Activated T-cell treated with anti-CD3 and anti-CD28 coated beads, Interleukin-2, amount 50 U/mL, for 72 hours (primary cell): Measurements from ENCODE around the gene MEIS2. TPM values are rescaled to one million over a fixed set of nuclear protein-coding genes. Genes with fewer than 3 reads are reported as not detected.

ENCODE experiments used
- ATAC-seq, 2 donors: fragments of 150-1000 bp; cut with Tn5 transposase; replicated peaks in 1 of 2; 2 replicates each; pipeline ENCODE4 v1.10.0; 2021; ENCODE audit warnings: moderate library complexity in 2 of 2, mild to moderate bottlenecking in 1 of 2
- DNase-seq, 2 donors: peaks; one replicate each; pipeline ENCODE4 v3.0.0; 2021 to 2022; ENCODE audit warnings: mixed read lengths in 1 of 2
- H3K27ac Mint-ChIP-seq: one replicate; pipeline ENCODE4 v1.8.0; 2022; ENCODE audit warnings: mild to moderate bottlenecking, moderate library complexity, mixed read lengths
- H3K27me3 Mint-ChIP-seq: one replicate; pipeline ENCODE4 v1.8.0; 2022; ENCODE audit warnings: low read depth, mixed read lengths
- H3K36me3 Mint-ChIP-seq, 2 donors: one replicate each; pipeline ENCODE4 v1.8.0; 2022; ENCODE audit warnings: mixed read lengths in 2 of 2, mild to moderate bottlenecking in 1 of 2; ENCODE audit not compliant: insufficient read depth in 2 of 2
- H3K4me1 Mint-ChIP-seq: one replicate; pipeline ENCODE4 v1.8.0; 2022; ENCODE audit warnings: low read depth, mixed read lengths
- H3K4me3 Mint-ChIP-seq, 2 donors: one replicate each; pipeline ENCODE4 v1.8.0; 2022; ENCODE audit warnings: mild to moderate bottlenecking in 2 of 2, mixed read lengths in 2 of 2, moderate library complexity in 2 of 2
- H3K9me3 Mint-ChIP-seq, 2 donors: one replicate each; pipeline ENCODE4 v1.8.0; 2022; ENCODE audit warnings: mixed read lengths in 2 of 2
- total RNA-seq, 2 donors: library from RNA; stranded (reverse); gene quantifications; one replicate each; pipeline ENCODE4 v1.2.3, GENCODE V29; 2022

The MEIS2 gene
- total RNA-seq, 2 donors from 2014 or later = 0.19 TPM; not detected in 1

DNA sequence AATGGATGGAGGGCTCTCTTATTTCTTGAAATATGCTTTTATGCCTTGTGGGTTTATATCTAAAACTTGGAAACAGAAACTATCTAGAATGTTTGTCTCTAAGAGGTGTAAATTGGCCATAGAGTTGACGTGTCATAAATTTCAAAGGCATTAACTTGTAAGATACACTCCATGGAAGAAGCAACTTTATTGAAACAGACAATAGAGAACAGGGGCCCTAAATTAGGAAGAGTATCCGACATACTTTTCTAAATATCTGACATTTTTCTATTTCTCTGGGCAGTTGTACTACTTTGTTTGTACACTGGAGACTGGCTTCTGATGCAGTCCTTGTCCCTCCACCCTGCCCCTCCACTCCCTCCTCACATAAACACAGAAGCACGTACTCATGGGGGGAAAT, 50.0 kb downstream of the MEIS2 start:
- no peak for DNase-seq
- no peaks in the 10 kb centered on the region for H3K27me3 Mint-ChIP-seq
- H3K27ac Mint-ChIP-seq = no peak overlapping the region
- H3K4me1 Mint-ChIP-seq = no peaks in the 10 kb centered on the region
- no peak overlapping the region for H3K4me3 Mint-ChIP-seq
- peaks cover 0 to 4% of the 10 kb centered on the region in 2 donors for H3K9me3 Mint-ChIP-seq
- H3K36me3 Mint-ChIP-seq = no peaks in the 10 kb centered on the region
- no peak for ATAC-seq

DNA sequence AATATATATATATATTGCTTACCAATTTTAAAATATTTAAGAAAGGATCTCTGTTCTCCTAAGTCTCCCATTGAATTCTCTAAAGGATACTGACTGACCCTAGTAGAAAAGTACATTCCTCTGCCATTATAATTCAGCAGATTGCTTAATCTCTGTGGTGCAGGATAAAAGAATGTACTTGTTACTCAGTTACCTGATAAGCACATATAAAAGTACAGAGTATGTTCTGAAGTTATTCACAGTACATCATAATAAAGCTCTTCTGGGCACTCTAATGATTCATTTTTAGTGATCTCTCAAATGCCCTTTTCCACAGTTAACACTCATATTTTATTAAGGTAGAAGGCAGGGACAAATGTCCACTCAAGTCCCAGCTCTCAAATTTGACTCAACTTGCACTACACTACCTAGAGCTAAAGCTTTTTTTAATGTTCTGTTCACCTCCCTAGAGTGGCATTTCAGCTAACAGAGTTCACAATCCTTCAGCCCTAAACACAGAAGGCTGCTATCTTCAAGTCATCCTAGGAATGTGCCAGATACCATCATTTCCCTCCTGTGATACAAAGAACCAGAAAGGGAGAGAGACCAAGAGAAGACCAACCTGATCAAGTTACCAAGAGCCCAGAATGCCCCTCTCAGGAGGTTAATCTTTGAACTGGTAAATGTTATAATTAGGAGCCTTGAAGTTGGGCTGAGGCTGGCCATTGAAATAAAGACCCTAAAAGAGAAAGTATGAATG, 53.3 kb downstream of the MEIS2 start:
- H3K27me3 Mint-ChIP-seq = no peaks in the 10 kb centered on the region
- H3K4me1 Mint-ChIP-seq = no peaks in the 10 kb centered on the region
- H3K36me3 Mint-ChIP-seq = no peaks in the 10 kb centered on the region
- no peak for DNase-seq
- ATAC-seq = no peak
- H3K27ac Mint-ChIP-seq = no peak overlapping the region
- no peak overlapping the region for H3K4me3 Mint-ChIP-seq
- H3K9me3 Mint-ChIP-seq = peaks cover 0 to 1% of the 10 kb centered on the region in 2 donors

DNA sequence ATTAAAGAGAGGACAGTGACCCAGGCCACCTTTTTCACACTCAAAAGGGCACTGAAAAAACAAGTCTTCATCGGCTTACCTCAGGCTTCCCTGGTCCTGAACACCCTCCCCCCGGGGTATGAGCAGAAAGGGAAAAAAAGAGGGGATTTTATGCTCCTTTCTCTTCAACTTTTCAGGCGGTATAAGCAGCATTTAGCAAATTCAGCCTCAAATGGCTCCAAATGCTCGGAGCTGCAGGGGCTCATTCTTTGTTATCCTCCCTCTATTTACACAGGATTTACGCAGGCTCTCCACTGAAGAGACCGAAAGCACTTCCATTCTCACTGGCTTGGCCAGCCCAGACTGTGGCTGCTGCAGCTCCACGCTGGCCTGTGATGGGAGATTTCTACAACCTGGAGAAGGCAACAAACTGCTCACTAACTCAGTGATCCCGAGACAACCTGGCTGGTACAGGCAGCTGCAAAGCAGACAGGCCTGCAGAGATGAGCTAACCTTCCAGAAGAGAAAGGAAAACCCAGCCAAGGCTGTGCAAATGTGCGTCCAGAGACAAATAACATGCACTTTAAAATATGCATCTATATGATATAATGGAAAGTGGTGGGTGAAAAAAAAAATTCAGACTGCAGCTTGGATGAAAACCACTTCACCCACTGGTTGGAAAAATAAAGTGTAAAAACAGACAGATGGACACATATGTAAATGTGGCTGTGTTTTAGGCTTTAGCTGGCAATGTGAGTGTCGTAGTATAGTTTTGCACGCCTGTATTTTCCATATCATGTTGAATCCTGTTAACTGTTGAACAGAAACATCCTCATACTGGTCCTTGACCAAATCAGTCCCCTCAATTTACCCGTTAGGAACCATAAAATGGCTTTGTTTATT, 54.2 kb downstream of the MEIS2 start:
- Mint-ChIP-seq H3K27ac (no peak overlapping the region), H3K4me3 (no peak overlapping the region), H3K27me3 (no peaks in the 10 kb centered on the region), H3K36me3 (no peaks in the 10 kb centered on the region), H3K4me1 (no peaks in the 10 kb centered on the region), H3K9me3 (no peaks in the 10 kb centered on the region)
- no peak for DNase-seq
- ATAC-seq = no peak

DNA sequence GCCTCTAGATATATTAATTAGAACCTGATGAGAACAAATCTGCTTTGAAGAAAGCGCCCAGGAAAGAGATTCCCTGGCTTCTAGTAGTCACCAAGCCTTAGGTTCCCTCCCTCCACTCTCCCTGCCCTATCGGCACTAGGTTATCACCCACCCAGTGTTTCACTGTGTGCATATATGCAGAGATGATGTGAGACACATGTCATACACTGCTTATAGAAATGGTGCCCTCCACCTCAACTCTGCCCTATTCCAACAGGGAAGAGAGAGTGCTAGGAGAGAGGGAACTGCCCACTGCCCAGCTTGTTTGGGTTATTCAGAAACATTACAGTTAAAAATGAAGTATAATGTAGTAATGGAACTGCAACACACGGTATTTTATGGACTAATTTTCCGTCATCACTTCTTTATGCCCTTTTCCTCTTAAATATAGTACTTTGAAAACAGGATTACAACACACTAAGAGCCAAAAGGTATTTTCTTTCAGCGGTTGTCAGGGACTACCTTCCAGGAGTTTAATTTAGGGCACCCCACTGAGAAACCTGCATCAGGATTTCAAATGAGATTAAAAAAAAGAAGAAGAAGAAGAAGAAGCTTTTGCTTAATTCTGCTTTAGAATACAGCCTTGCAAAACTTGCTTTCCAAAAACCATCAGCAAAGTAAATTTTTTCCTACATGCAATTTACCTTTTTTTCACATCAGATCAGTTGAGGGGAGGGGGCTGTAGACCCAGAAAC, 55.3 kb downstream of the MEIS2 start:
- no peak overlapping the region for H3K4me3 Mint-ChIP-seq
- H3K4me1 Mint-ChIP-seq = no peaks in the 10 kb centered on the region
- no peaks in the 10 kb centered on the region for H3K36me3 Mint-ChIP-seq
- ATAC-seq (no peak), DNase-seq (no peak)
- no peaks in the 10 kb centered on the region for H3K9me3 Mint-ChIP-seq
- no peaks in the 10 kb centered on the region for H3K27me3 Mint-ChIP-seq
- H3K27ac Mint-ChIP-seq = no peak overlapping the region

DNA sequence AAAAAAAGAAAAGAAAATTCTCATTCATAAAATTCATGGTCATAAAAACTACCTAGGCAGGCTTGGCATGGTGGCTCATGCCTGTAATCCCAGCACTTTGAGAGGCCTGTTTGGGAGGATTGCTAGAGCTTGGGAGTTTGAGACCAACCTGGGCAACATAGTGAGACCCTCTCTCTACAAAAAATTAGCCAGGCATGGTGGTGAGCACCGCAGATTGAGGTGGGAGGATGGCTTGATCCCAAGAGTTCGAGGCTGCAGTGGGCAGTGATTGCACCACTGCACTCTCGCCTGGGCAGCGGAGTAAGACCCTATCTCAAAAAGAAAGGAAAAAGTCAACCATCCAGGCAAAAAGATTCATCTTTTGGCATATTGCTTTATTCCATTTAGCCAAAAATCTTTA, 58.5 kb downstream of the MEIS2 start:
- Mint-ChIP-seq H3K36me3 (no peaks in the 10 kb centered on the region), H3K4me1 (no peaks in the 10 kb centered on the region), H3K27ac (no peak overlapping the region), H3K27me3 (no peaks in the 10 kb centered on the region), H3K9me3 (no peaks in the 10 kb centered on the region), H3K4me3 (no peak overlapping the region)
- no peak for DNase-seq
- ATAC-seq = no peak

DNA sequence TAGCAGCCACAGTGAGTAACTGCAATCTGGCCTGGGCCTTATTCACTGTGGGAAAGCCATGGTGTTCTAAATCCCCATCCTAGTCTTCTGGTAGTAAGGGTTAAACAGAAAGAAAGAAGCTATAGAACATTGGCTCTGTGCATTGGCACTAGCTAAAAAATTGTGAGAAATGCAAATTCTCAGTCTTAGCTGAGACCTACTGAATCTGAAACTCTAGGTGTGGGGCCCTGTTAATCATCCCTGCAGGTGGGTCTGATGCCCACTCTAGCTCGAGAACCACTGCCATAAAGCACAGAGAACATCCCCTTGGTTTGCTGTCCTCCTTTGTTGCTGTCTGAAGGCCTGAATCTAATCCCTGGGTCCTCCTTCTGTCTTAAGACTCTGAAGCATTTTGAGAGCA, 59.3 kb downstream of the MEIS2 start:
- no peak overlapping the region for H3K27ac Mint-ChIP-seq
- ATAC-seq (no peak), DNase-seq (no peak)
- no peaks in the 10 kb centered on the region for H3K27me3 Mint-ChIP-seq
- H3K4me3 Mint-ChIP-seq = no peak overlapping the region
- no peaks in the 10 kb centered on the region for H3K36me3 Mint-ChIP-seq
- no peaks in the 10 kb centered on the region for H3K9me3 Mint-ChIP-seq
- H3K4me1 Mint-ChIP-seq = no peaks in the 10 kb centered on the region

DNA sequence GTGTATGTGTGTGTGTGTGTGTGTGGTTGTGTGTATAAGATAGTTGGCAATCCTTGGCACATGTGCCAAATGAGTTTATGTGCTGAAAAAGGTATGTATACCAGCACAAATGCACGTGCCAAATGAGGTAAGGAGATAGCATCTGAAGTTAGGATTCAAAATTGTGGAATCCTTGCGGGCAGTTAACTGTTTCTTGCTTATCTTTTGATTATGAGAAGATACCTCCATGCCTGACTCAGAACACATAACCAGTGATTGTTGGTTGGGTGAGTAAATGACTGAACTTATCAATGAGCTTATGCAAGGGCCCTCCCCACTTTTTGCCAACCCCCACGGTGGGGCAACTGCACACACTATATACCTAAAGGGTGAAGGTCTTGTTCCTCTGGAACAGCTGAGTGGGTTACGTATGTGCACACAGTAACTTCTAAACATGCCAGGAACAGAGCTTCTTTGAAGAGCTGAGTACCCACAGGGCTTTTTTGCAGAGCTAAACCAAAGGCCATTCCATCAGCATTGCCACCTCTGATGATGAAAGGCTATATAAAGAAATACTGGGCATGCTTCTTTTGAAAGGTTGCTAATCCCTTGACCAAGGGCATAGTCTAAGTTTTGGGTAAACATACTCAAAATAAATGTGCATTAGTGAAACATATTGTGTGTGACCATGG, 60.1 kb downstream of the MEIS2 start:
- no peak for DNase-seq
- Mint-ChIP-seq H3K4me1 (no peaks in the 10 kb centered on the region), H3K27me3 (no peaks in the 10 kb centered on the region), H3K36me3 (no peaks in the 10 kb centered on the region), H3K27ac (no peak overlapping the region), H3K4me3 (no peak overlapping the region), H3K9me3 (no peaks in the 10 kb centered on the region)
- no peak for ATAC-seq

DNA sequence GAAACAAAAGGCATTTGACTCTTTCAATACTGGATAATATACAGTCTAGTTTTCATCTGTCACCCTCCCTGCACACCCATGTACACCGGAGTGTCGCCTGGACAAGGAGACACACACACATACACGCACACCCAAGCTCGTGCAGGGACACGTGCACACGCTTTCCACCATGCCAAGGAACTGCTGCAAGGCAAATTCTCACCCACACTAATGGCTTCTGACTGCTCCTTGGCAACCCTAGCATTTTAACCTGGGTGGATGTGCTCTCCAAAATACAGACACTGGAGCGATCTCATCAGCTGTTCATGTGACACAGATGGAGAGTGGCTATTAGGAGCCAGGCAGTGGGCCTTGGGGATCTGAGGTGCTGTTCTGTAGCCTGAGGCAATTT, 61.6 kb downstream of the MEIS2 start:
- H3K36me3 Mint-ChIP-seq = no peaks in the 10 kb centered on the region
- H3K4me1 Mint-ChIP-seq = no peaks in the 10 kb centered on the region
- ATAC-seq (no peak), DNase-seq (no peak)
- no peak overlapping the region for H3K4me3 Mint-ChIP-seq
- H3K27me3 Mint-ChIP-seq = no peaks in the 10 kb centered on the region
- no peak overlapping the region for H3K27ac Mint-ChIP-seq
- H3K9me3 Mint-ChIP-seq = no peaks in the 10 kb centered on the region

DNA sequence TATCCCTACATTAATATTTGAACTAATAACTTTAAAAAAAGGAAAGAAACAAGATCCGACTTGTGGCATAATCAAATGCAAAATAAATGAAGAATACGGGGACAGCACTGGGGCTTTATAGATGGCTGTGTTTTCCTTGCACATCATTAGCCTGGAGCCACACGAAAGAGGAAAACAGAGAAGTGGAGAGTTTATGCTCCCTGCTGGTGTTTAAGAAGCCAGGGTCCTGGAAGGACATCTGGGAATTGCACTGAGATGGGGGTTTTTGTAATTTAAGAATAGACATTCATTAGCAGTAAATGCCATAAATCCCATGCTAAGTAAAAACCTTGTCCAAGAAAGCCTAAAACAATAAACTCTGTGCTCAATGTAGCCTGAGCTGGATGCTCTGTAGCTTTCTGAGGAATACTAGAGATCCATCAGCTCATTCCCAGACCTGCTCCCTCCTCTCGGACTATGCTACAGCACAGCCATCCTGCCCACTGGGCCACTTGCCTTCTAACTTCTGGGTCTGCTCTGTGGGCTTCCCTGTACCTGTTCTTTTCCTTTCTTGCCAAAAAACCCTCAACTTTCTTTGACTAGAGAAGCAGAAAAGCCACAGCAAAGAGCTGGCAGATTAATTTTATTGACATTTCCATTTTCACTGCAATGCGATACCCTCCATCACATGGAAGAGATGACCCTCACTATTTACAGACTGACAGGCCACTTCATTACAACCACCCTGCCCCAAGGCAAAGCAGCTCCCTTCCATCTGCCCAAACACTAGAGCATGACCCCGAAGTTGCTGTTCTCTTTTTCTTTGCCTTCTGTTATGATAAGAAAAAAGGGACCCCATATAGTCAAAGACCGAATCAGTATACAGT, 62.3 kb downstream of the MEIS2 start:
- Mint-ChIP-seq H3K9me3 (no peaks in the 10 kb centered on the region), H3K27ac (no peak overlapping the region), H3K27me3 (no peaks in the 10 kb centered on the region), H3K4me3 (no peak overlapping the region), H3K36me3 (no peaks in the 10 kb centered on the region), H3K4me1 (no peaks in the 10 kb centered on the region)
- DNase-seq (no peak), ATAC-seq (no peak)

DNA sequence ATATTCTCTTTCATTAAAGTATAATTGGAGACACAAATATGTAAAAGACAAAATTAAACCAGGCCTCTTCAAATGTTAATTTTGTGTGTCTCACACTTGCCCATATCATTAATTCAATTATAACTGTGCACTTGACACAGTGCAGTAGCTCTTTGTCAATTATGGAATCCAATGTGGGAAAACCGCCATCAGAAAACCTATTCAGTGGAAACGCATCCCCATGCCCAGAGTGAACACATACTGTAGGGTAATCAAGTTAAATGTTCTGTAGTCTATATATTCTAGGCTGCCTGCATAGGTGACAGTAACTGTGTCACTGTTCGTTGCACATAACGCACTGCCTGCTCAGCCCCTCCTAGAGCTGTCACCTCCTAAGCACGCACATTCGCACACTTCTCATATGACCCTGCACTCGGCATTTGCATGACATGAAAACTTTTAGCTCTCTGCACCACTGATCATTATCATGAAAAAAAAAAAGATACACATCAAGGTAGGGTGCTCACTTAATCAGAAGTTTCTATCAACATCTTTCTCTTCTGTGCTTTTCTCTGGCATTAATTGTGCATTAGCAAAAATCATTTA, 63.2 kb downstream of the MEIS2 start:
- ATAC-seq = no peak
- Mint-ChIP-seq H3K4me3 (no peak overlapping the region), H3K36me3 (no peaks in the 10 kb centered on the region), H3K27ac (no peak overlapping the region), H3K4me1 (no peaks in the 10 kb centered on the region), H3K27me3 (no peaks in the 10 kb centered on the region), H3K9me3 (no peaks in the 10 kb centered on the region)
- DNase-seq = no peak

DNA sequence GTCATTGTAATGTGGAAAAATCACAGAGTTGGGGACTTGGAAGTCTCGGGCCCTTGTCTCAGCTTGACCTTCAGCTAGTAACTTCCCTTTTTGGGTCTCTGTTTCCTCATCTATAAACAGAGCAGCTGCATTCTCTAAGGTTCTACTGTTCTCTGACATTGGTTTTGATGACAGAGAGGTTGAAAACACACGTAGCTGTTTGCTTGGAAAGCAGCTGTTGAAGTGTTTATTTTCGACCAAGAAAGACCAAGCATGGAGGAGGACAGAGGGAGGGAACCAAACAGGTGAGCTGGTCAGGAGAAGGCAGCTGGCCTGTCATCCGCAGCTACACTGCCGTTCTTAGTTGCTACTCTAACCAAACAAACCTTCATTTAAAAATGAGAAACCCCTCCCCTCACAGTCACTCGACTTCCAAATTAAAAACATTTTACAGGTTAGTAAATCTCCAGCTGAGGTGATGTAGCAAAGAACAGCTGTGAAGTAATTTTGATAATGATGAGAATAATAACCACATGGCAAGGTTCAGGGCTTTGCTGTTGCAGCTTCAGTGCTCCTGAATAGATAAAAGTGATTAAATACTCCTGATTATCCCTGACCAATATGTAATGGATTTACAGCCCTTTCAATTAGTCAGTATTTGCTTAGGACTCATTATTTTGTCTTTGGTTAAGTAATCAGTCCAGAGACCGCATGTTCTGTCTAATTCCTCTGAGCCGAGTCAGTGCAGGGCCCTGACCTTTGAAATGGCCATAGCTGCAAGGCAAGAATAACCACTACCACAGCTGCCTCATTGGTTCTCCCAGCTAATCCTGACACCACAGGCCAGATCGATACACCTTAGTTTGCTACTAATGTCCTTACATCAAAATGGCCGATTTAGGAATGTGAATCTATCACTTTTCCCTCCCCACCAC, 65.3 kb downstream of the MEIS2 start:
- DNase-seq (no peak), ATAC-seq (no peak)
- Mint-ChIP-seq H3K27ac (no peak overlapping the region), H3K4me3 (no peak overlapping the region), H3K4me1 (no peaks in the 10 kb centered on the region), H3K36me3 (no peaks in the 10 kb centered on the region), H3K27me3 (no peaks in the 10 kb centered on the region), H3K9me3 (no peaks in the 10 kb centered on the region)
